ENCODE measurements around the gene RCBTB1. TPM values are rescaled to one million over a fixed set of nuclear protein-coding genes. Genes with fewer than 3 reads are reported as not detected.

The RCBTB1 gene
- 10 to 100 TPM; 16.3 to 22.2 (median 20.4) TPM for total RNA-seq
- 10 to 100 TPM in 1 of 2 donors, 1 to 10 TPM in 1; 8.1 to 12.9 TPM for polyA plus RNA-seq
- total RNA-seq = 22.7 reads per million, percentile 53 among the genes with 10 or more reads in this experiment

GRCh38 chr13:49585220-49586157 is at the start of gene RCBTB1:
Gene RCBTB1 (minus strand): TSS chr13:49585558. CDS start chr13:49567279, 18,279 bp downstream.
- H3K9me3 ChIP-seq (ENCODE audit: control insufficient read depth in 2 of 3, low read length in 3 of 3) = no peaks in the 10 kb centered on the region
- H3K4me1 Mint-ChIP-seq = peaks cover 32 to 53% (median 50%) of the 10 kb centered on the region in 7 donors
- intact Hi-C loops (cut with micrococcal nuclease) = loop anchor here (1.0 to 10.0 kb wide), 11 partner anchors 22 to 1281 kb away; partner anchors contain the start of genes CAB39L (in 2 of the 2), FNDC3A (in 2 of the 2), KPNA3 (in 2 of the 2) and SETDB2 (in 2 of the 2)

DNA sequence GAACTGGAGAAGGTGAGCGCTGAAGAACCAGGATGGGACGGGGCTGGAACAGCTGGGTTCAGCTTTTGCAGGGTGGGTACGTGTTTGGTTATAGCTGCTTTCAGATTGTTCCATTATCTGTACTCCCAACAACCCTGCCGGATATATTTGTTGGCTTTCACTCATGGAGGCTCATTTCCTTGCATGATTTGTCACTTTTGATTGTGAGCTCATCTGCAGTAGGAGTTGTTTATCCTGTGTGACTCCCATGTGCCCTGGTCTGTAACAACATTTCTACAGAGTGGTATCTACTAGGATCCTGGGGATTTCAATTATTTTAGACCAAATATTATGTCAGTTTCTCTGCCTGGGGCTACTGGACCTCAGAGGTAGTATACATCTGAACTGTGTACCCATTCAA is 48.4 kb upstream of the RCBTB1 start:
- H3K4me3 Mint-ChIP-seq = no peak overlapping the region
- CTCF ChIA-PET = no interaction called here
- POLR2A ChIA-PET = no interaction called here

More at GRCh38 chr13:49585220-49586157, at the start of gene RCBTB1:
- H3K27ac Mint-ChIP-seq = peak within 1 kb of the TSS; percentile 86 to 96 (median 94)
- Histone ChIP-seq H3K27ac (ENCODE audit: low read depth, low read length) (peak within 1 kb of the TSS; percentile 82), H3K4me3 (ENCODE audit: low read length) (peak within 1 kb of the TSS; percentile 56), H3K36me3 (ENCODE audit: control insufficient read depth in 2 of 3, insufficient read depth in 3 of 3, low read length in 3 of 3) (peaks cover 0 to 4% (median 0%) of the 10 kb centered on the region in 3 experiments), H3K4me1 (ENCODE audit: control insufficient read depth in 2 of 2, insufficient read depth in 2 of 2, low read length in 2 of 2) (peaks cover 10 to 16% of the 10 kb centered on the region in 2 donors), H3K27me3 (ENCODE audit: control insufficient read depth in 2 of 2, insufficient read depth in 2 of 2, low read length in 2 of 2) (no peaks in the 10 kb centered on the region)
- H3K27me3 Mint-ChIP-seq = peaks cover 0 to 3% (median 0%) of the 10 kb centered on the region in 5 donors
- DNase-seq (peak; percentile 47 to 74 (median 66)), ATAC-seq (peak; percentile 97)
- peaks cover 2 to 21% (median 4%) of the 10 kb centered on the region in 5 donors for H3K36me3 Mint-ChIP-seq
- ChIA-PET POLR2A (interaction anchor here (0.6 to 2.7 kb wide), 10 partner anchors 15 to 234 kb away, joined by 3 to 15 read pairs (median 4); partner anchors contain the start of genes ARL11, CAB39L, PHF11 and SETDB2), CTCF (interaction anchor here (0.6 to 1.4 kb wide), 4 partner anchors 9 to 1184 kb away, joined by 3 read pairs; no protein-coding TSS in a partner anchor)
- no peaks in the 10 kb centered on the region for H3K9me3 Mint-ChIP-seq
- H3K4me3 Mint-ChIP-seq = peak within 1 kb of the TSS; percentile 83 to 100 (median 92)

GRCh38 chr13:49632156-49632555 is 46.8 kb upstream of the RCBTB1 start:
- H3K27ac ChIP-seq (ENCODE audit: low read depth, low read length) = no peak overlapping the region
- Mint-ChIP-seq H3K9me3 (peaks cover 0 to 6% (median 0%) of the 10 kb centered on the region in 11 donors), H3K4me3 (no peak overlapping the region), H3K4me1 (peaks cover 5 to 46% (median 28%) of the 10 kb centered on the region in 7 donors), H3K27ac (no peak overlapping the region), H3K27me3 (no peaks in the 10 kb centered on the region), H3K36me3 (peaks cover 0 to 8% (median 0%) of the 10 kb centered on the region in 5 donors)
- POLR2A ChIA-PET = interaction anchor here (0.7 kb wide), 1 partner anchor 961 kb away, joined by 3 read pairs; no protein-coding TSS in a partner anchor
- no peaks in the 10 kb centered on the region for H3K36me3 ChIP-seq (ENCODE audit: control insufficient read depth in 2 of 3, insufficient read depth in 3 of 3, low read length in 3 of 3)
- peaks cover 0 to 5% of the 10 kb centered on the region in 2 donors for H3K4me1 ChIP-seq (ENCODE audit: control insufficient read depth in 2 of 2, insufficient read depth in 2 of 2, low read length in 2 of 2)
- no peak for DNase-seq
- H3K9me3 ChIP-seq (ENCODE audit: control insufficient read depth in 2 of 3, low read length in 3 of 3) = no peaks in the 10 kb centered on the region
- no peak for ATAC-seq
- CTCF ChIA-PET = interaction anchor here (0.5 kb wide), 1 partner anchor 72 kb away, joined by 3 read pairs; no protein-coding TSS in a partner anchor
- H3K27me3 ChIP-seq (ENCODE audit: control insufficient read depth in 2 of 2, insufficient read depth in 2 of 2, low read length in 2 of 2) = no peaks in the 10 kb centered on the region
- no peak overlapping the region for H3K4me3 ChIP-seq (ENCODE audit: low read length)
- intact Hi-C loops (cut with micrococcal nuclease) = no loop called here

More for the DNA sequence above, 48.4 kb upstream of the RCBTB1 start:
- H3K27ac Mint-ChIP-seq = peak overlapping the region in 1 of 9 donors; percentile 66
- peaks cover 5 to 37% (median 18%) of the 10 kb centered on the region in 7 donors for H3K4me1 Mint-ChIP-seq
- Histone ChIP-seq H3K27me3 (ENCODE audit: control insufficient read depth in 2 of 2, insufficient read depth in 2 of 2, low read length in 2 of 2) (no peaks in the 10 kb centered on the region), H3K4me3 (ENCODE audit: low read length) (no peak overlapping the region), H3K9me3 (ENCODE audit: control insufficient read depth in 2 of 3, low read length in 3 of 3) (no peaks in the 10 kb centered on the region), H3K36me3 (ENCODE audit: control insufficient read depth in 2 of 3, insufficient read depth in 3 of 3, low read length in 3 of 3) (no peaks in the 10 kb centered on the region), H3K27ac (ENCODE audit: low read depth, low read length) (no peak overlapping the region), H3K4me1 (ENCODE audit: control insufficient read depth in 2 of 2, insufficient read depth in 2 of 2, low read length in 2 of 2) (no peaks in the 10 kb centered on the region)
- no peak for DNase-seq
- peaks cover 0 to 8% (median 0%) of the 10 kb centered on the region in 5 donors for H3K36me3 Mint-ChIP-seq
- ATAC-seq = no peak
- intact Hi-C loops (cut with micrococcal nuclease) = no loop called here
- no peaks in the 10 kb centered on the region for H3K27me3 Mint-ChIP-seq
- H3K9me3 Mint-ChIP-seq = peaks cover 0 to 6% (median 0%) of the 10 kb centered on the region in 11 donors

- H3K9me3 Mint-ChIP-seq = peaks cover 0 to 6% (median 0%) of the 10 kb centered on the region in 11 donors
- Histone ChIP-seq H3K27me3 (ENCODE audit: control insufficient read depth in 2 of 2, insufficient read depth in 2 of 2, low read length in 2 of 2) (no peaks in the 10 kb centered on the region), H3K4me1 (ENCODE audit: control insufficient read depth in 2 of 2, insufficient read depth in 2 of 2, low read length in 2 of 2) (peaks cover 0 to 5% of the 10 kb centered on the region in 2 donors), H3K9me3 (ENCODE audit: control insufficient read depth in 2 of 3, low read length in 3 of 3) (no peaks in the 10 kb centered on the region), H3K36me3 (ENCODE audit: control insufficient read depth in 2 of 3, insufficient read depth in 3 of 3, low read length in 3 of 3) (no peaks in the 10 kb centered on the region), H3K4me3 (ENCODE audit: low read length) (no peak overlapping the region), H3K27ac (ENCODE audit: low read depth, low read length) (no peak overlapping the region)
- H3K36me3 Mint-ChIP-seq = peaks cover 0 to 8% (median 0%) of the 10 kb centered on the region in 5 donors
- H3K27ac Mint-ChIP-seq = no peak overlapping the region
- ATAC-seq (no peak), DNase-seq (no peak)
- POLR2A ChIA-PET = no interaction called here
- no peaks in the 10 kb centered on the region for H3K27me3 Mint-ChIP-seq
- intact Hi-C loops (cut with micrococcal nuclease) = no loop called here
- H3K4me3 Mint-ChIP-seq = no peak overlapping the region
- peaks cover 5 to 38% (median 24%) of the 10 kb centered on the region in 7 donors for H3K4me1 Mint-ChIP-seq
- CTCF ChIA-PET = interaction anchor here (0.5 kb wide), 1 partner anchor 15 kb away, joined by 4 read pairs; no protein-coding TSS in a partner anchor
Observed at GRCh38 chr13:49630580-49630979, 45.2 kb upstream of the RCBTB1 start.

DNA sequence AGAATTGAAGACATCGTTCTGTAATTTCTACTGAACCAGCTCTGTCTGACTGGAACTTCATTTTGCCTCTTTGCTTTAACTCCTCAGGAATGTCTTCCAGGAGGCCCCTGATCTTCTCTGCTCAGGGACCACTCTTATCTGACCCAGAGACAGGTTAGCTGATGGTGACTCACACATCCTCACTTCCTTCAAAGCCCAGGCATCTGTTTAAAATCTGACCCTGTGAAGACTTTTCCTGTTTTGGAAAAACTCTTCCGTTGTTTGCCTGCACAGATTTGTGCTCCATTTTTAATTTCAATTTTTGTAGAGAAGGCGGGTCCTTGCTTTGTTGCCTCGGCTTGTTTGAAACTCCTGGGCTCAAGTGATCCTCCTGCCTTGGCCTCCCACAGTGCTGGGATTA is 44.6 kb upstream of the RCBTB1 start:
- intact Hi-C loops (cut with micrococcal nuclease) = no loop called here
- H3K36me3 Mint-ChIP-seq = peaks cover 0 to 8% (median 0%) of the 10 kb centered on the region in 5 donors
- CTCF ChIA-PET = interaction anchor here (0.5 kb wide), 1 partner anchor 15 kb away, joined by 4 read pairs; no protein-coding TSS in a partner anchor

More for the DNA sequence above, 44.6 kb upstream of the RCBTB1 start:
- Histone ChIP-seq H3K4me3 (ENCODE audit: low read length) (no peak overlapping the region), H3K27ac (ENCODE audit: low read depth, low read length) (no peak overlapping the region), H3K27me3 (ENCODE audit: control insufficient read depth in 2 of 2, insufficient read depth in 2 of 2, low read length in 2 of 2) (no peaks in the 10 kb centered on the region), H3K9me3 (ENCODE audit: control insufficient read depth in 2 of 3, low read length in 3 of 3) (no peaks in the 10 kb centered on the region), H3K36me3 (ENCODE audit: control insufficient read depth in 2 of 3, insufficient read depth in 3 of 3, low read length in 3 of 3) (no peaks in the 10 kb centered on the region), H3K4me1 (ENCODE audit: control insufficient read depth in 2 of 2, insufficient read depth in 2 of 2, low read length in 2 of 2) (peaks cover 0 to 5% of the 10 kb centered on the region in 2 donors)
- Mint-ChIP-seq H3K9me3 (peaks cover 0 to 6% (median 0%) of the 10 kb centered on the region in 11 donors), H3K4me3 (no peak overlapping the region), H3K4me1 (peaks cover under 1 to 32% (median 19%) of the 10 kb centered on the region in 7 donors), H3K27ac (peak overlapping the region in 1 of 9 donors; percentile 72), H3K27me3 (no peaks in the 10 kb centered on the region)
- POLR2A ChIA-PET = no interaction called here
- no peak for ATAC-seq
- DNase-seq = no peak

Data from naive thymus-derived CD4-positive, alpha-beta T cell (primary cell).